ENCODE results near the gene PCDHGA3. TPM values are rescaled to one million over a fixed set of nuclear protein-coding genes. Genes with fewer than 3 reads are reported as not detected.

The PCDHGA3 gene
- total and polyA plus RNA-seq, 2 of the 13 experiments (the other 11 are each of a cell fraction or from before 2014, with no cell fraction given), result 0.05 TPM; not detected in 1

- ChIA-PET CTCF (ENCODE audit: low intra/inter-chr PET ratio, low total read pairs) (no interaction called here), POLR2A (no interaction called here)
- H3K4me2 ChIP-seq (ENCODE audit: low read depth, low read length), result no peak within 1 kb of the TSS
- no peak within 1 kb of the TSS for H3K9ac ChIP-seq (ENCODE audit: insufficient read depth, low read depth, low read length)
- no peak within 1 kb of the TSS for H3K4me3 ChIP-seq (replicated peaks in 1 of 3; ENCODE audit: insufficient read depth in 1 of 3, low read depth in 2 of 3, low read length in 3 of 3)
- H3K36me3 ChIP-seq (replicated peaks in 1 of 2; ENCODE audit: control insufficient read depth in 1 of 2, insufficient read depth in 2 of 2, low read length in 2 of 2), result no peaks in the 10 kb centered on the region
- H3K79me2 ChIP-seq (ENCODE audit: insufficient read depth, low read length), result no peaks in the 10 kb centered on the region
- no peak for FAIRE-seq
- no peak for ATAC-seq
- no peaks in the 10 kb centered on the region for H3K4me1 ChIP-seq (ENCODE audit: insufficient read depth, low read length)
- BruUV-seq (replicated peaks), result no TSS peak
- H3K9me3 ChIP-seq (ENCODE audit: low read length), result peaks cover 46% of the 10 kb centered on the region
- no peak within 1 kb of the TSS for H2AFZ ChIP-seq (ENCODE audit: low read length)
- H4K20me1 ChIP-seq (ENCODE audit: insufficient read depth, low read length), result no peaks in the 10 kb centered on the region
- no peaks in the 10 kb centered on the region for H3K27me3 ChIP-seq (ENCODE audit: control insufficient read depth in 1 of 2, insufficient read depth in 2 of 2, low read length in 2 of 2)
- no peak within 1 kb of the TSS for H3K27ac ChIP-seq (ENCODE audit: extremely low read length, insufficient read depth, low read length)
- intact Hi-C loops (cut with micrococcal nuclease; ENCODE audit: unreplicated experiment) (no loop called here), in situ Hi-C loops (cut with HindIII; ENCODE audit: extremely low pct_ligation_motif_present, low pct_unique_long_range_greater_than_20kb) (no loop called here)
- TF ChIP-seq PAXIP1 (CRISPR knock-in tag; conservative IDR thresholded peaks at IDR 0.05) (no peak), AGO2 (optimal IDR thresholded peaks at IDR 0.05; ENCODE audit: low read depth, low read length) (peak; percentile 25)
- 95% methylated on average over 21 of the region's 36 CpGs for WGBS (ENCODE audit: low lambda C conversion rate)
- no peak for DNase-seq (ENCODE audit: low spot score)
Measured at GRCh38 chr5:141303756-141304155, 39.9 kb upstream of the PCDHGA3 start, which contains the start of gene SLC25A2. Gene SLC25A2 (minus strand): TSS chr5:141304049. CDS start chr5:141303865, 184 bp downstream.

GRCh38 chr5:141306630-141307029, 37.0 kb upstream of the PCDHGA3 start:
- POLR2A ChIA-PET, result no interaction called here
- no peak for DNase-seq (ENCODE audit: low spot score)
- Histone ChIP-seq H3K79me2 (ENCODE audit: insufficient read depth, low read length) (no peaks in the 10 kb centered on the region), H3K9me3 (ENCODE audit: low read length) (peaks cover 46% of the 10 kb centered on the region), H2AFZ (ENCODE audit: low read length) (no peak overlapping the region), H3K4me1 (ENCODE audit: insufficient read depth, low read length) (no peaks in the 10 kb centered on the region), H3K4me2 (ENCODE audit: low read depth, low read length) (no peak overlapping the region), H3K36me3 (replicated peaks in 1 of 2; ENCODE audit: control insufficient read depth in 1 of 2, insufficient read depth in 2 of 2, low read length in 2 of 2) (no peaks in the 10 kb centered on the region), H3K4me3 (replicated peaks in 1 of 3; ENCODE audit: insufficient read depth in 1 of 3, low read depth in 2 of 3, low read length in 3 of 3) (no peak overlapping the region), H4K20me1 (ENCODE audit: insufficient read depth, low read length) (no peaks in the 10 kb centered on the region), H3K27ac (ENCODE audit: extremely low read length, insufficient read depth, low read length) (no peak overlapping the region), H3K9ac (ENCODE audit: insufficient read depth, low read depth, low read length) (no peak overlapping the region), H3K27me3 (ENCODE audit: control insufficient read depth in 1 of 2, insufficient read depth in 2 of 2, low read length in 2 of 2) (no peaks in the 10 kb centered on the region)
- in situ Hi-C loops (cut with HindIII; ENCODE audit: extremely low pct_ligation_motif_present, low pct_unique_long_range_greater_than_20kb) (no loop called here), intact Hi-C loops (cut with micrococcal nuclease; ENCODE audit: unreplicated experiment) (no loop called here)
- ATAC-seq, result no peak
- no TSS peak for BruUV-seq (replicated peaks)
- 26% methylated on average over 1 of the region's 1 CpG for WGBS (ENCODE audit: low lambda C conversion rate)
- CTCF ChIA-PET (ENCODE audit: low intra/inter-chr PET ratio, low total read pairs), result no interaction called here
- no peak for FAIRE-seq
- TF ChIP-seq ZFP36L2 (CRISPR knock-in tag; IDR thresholded peaks at IDR 0.05), result no peak
- TF ChIP-seq ZSCAN22 (CRISPR knock-in tag; IDR thresholded peaks at IDR 0.05), result no peak
- TF ChIP-seq GTF3A (CRISPR knock-in tag; conservative IDR thresholded peaks at IDR 0.05), result no peak
- no peak for TF ChIP-seq SNRNP70 (IDR thresholded peaks at IDR 0.05; ENCODE audit: low read depth, low read length)
- TF ChIP-seq EEA1 (CRISPR knock-in tag; IDR thresholded peaks at IDR 0.05; ENCODE audit: borderline replicate concordance), result no peak
- TF ChIP-seq ZGPAT (CRISPR knock-in tag; IDR thresholded peaks at IDR 0.05), result no peak
- TF ChIP-seq ZFY (CRISPR knock-in tag; IDR thresholded peaks at IDR 0.05), result no peak
- no peak for TF ChIP-seq PHF8 (CRISPR knock-in tag; IDR thresholded peaks at IDR 0.05)

Data from HepG2 (cell line).